Endodermal cell (in vitro differentiated cells): ENCODE measurements around the gene TESK1. TPM values are rescaled to one million over a fixed set of nuclear protein-coding genes. Genes with fewer than 3 reads are reported as not detected.

Source experiments
- DNase-seq: peaks from one replicate; pipeline ENCODE4 v3.0.0-alpha.2; 2017
- H3K27ac ChIP-seq: 2 replicates; pipeline ENCODE4 v1.5.1; 2013; ENCODE audit warnings: mild to moderate bottlenecking, low read depth, low read length, moderate library complexity
- H3K27me3 ChIP-seq: 2 replicates; pipeline ENCODE4 v1.6.1; 2013; ENCODE audit warnings: mild to moderate bottlenecking, low read length, moderate library complexity; ENCODE audit not compliant: insufficient read depth, control insufficient read depth, poor library complexity, severe bottlenecking
- H3K36me3 ChIP-seq: 2 replicates; pipeline ENCODE4 v1.7.0; 2013; ENCODE audit warnings: mild to moderate bottlenecking, low read length, moderate library complexity; ENCODE audit not compliant: control insufficient read depth, insufficient read depth
- H3K4me1 ChIP-seq: one replicate; pipeline ENCODE4 v1.7.0; 2013; ENCODE audit warnings: low read length; ENCODE audit not compliant: control insufficient read depth, insufficient read depth
- H3K4me3 ChIP-seq: 2 replicates; pipeline ENCODE4 v1.5.1; 2013; ENCODE audit warnings: mild to moderate bottlenecking, low read length, moderate library complexity
- H3K9ac ChIP-seq: 2 replicates; pipeline ENCODE4 v1.6.1; 2013; ENCODE audit warnings: mild to moderate bottlenecking, low read length, moderate library complexity; ENCODE audit not compliant: poor library complexity, severe bottlenecking; ENCODE audit errors: extremely low read depth
- H3K9me3 ChIP-seq: 2 replicates; pipeline ENCODE4 v1.6.1; 2013; ENCODE audit warnings: mild to moderate bottlenecking, low read length, moderate library complexity; ENCODE audit not compliant: control insufficient read depth
- H3K27ac Mint-ChIP-seq: 2 replicates; pipeline ENCODE4 v1.8.0; 2020; ENCODE audit warnings: mixed read lengths
- H3K27me3 Mint-ChIP-seq: 2 replicates; pipeline ENCODE4 v1.8.0; 2021; ENCODE audit warnings: mild to moderate bottlenecking, mixed read lengths; ENCODE audit not compliant: insufficient read depth
- H3K36me3 Mint-ChIP-seq: 2 replicates; pipeline ENCODE4 v1.8.0; 2020; ENCODE audit warnings: low read depth, mixed read lengths
- H3K4me1 Mint-ChIP-seq: 2 replicates; pipeline ENCODE4 v1.8.0; 2020; ENCODE audit warnings: mixed read lengths
- H3K4me3 Mint-ChIP-seq: 2 replicates; pipeline ENCODE4 v1.8.0; 2020; ENCODE audit warnings: mild to moderate bottlenecking, moderate library complexity, mixed read lengths
- H3K9me3 Mint-ChIP-seq: 2 replicates; pipeline ENCODE4 v1.8.0; 2020; ENCODE audit warnings: mild to moderate bottlenecking, mixed read lengths
- WGBS, 2 experiments: methylation state at CpG; one replicate each; pipeline versions ENCODE4 v1.1.5 to v1.1.7; 2013; ENCODE audit warnings: missing lambda C conversion rate in 2 of 2, mixed read lengths in 1 of 2; ENCODE audit not compliant: insufficient coverage in 1 of 2, insufficient read length in 1 of 2; 5-methylcytosine and 5-hydroxymethylcytosine counted together
- total RNA-seq, 2 donors: library from RNA; stranded (reverse); fragmentation: NEBNext Ultra II Directional in 1 of 2; extraction: Animal tissue kit (Norgen Biotek cat#: 25700) in 1 of 2; gene quantifications; 2 replicates in 1 of 2; 3 replicates in 1 of 2; pipeline ENCODE4 v1.2.1, GENCODE V29; 2021
- TF ChIP-seq, protein P1 (sequence below): fragments of 200-600 bp; sonication (generic); conservative IDR thresholded peaks from 2 replicates; pipeline ENCODE4 v1.5.0; 2021; ENCODE audit warnings: antibody characterized with exemption, mild to moderate bottlenecking

Gene TESK1
- total RNA-seq, 2 donors from 2014 or later = 30.7 to 35.2 TPM

DNA sequence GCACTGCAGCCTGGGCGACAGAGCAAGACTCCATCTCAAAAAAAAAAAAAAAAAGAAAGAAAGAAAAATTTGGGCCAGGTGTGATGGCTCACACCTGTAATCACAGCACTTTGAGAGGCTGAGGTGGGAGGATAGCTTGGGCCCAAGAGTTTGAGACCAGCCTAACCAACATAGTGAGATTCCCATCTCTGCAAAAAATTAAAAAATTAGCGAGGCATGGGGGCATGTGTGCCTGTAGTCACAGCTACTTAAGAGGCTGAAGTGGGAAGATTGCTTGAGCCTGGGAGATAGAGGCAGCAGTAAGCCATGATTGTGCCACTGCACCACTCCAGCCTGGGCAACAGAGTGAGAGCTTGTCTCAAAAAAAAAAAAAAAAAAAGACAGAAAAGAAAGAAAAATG lies 48.5 kb downstream of the TESK1 start:
- H3K36me3 Mint-ChIP-seq = no peaks in the 10 kb centered on the region
- H3K27ac Mint-ChIP-seq = no peak overlapping the region
- peaks cover 3% of the 10 kb centered on the region for H3K4me1 Mint-ChIP-seq
- DNase-seq = no peak
- Histone ChIP-seq H3K27ac (no peak overlapping the region), H3K4me1 (no peaks in the 10 kb centered on the region), H3K9me3 (no peaks in the 10 kb centered on the region), H3K4me3 (no peak overlapping the region), H3K27me3 (no peaks in the 10 kb centered on the region), H3K36me3 (no peaks in the 10 kb centered on the region), H3K9ac (no peak overlapping the region)
- TF ChIP-seq, protein P1, sequence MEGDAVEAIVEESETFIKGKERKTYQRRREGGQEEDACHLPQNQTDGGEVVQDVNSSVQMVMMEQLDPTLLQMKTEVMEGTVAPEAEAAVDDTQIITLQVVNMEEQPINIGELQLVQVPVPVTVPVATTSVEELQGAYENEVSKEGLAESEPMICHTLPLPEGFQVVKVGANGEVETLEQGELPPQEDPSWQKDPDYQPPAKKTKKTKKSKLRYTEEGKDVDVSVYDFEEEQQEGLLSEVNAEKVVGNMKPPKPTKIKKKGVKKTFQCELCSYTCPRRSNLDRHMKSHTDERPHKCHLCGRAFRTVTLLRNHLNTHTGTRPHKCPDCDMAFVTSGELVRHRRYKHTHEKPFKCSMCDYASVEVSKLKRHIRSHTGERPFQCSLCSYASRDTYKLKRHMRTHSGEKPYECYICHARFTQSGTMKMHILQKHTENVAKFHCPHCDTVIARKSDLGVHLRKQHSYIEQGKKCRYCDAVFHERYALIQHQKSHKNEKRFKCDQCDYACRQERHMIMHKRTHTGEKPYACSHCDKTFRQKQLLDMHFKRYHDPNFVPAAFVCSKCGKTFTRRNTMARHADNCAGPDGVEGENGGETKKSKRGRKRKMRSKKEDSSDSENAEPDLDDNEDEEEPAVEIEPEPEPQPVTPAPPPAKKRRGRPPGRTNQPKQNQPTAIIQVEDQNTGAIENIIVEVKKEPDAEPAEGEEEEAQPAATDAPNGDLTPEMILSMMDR = no peak
- no peaks in the 10 kb centered on the region for H3K9me3 Mint-ChIP-seq
- 67 to 98% methylated on average over 1 to 2 of the region's 2 CpGs for WGBS, 2 experiments
- no peak overlapping the region for H3K4me3 Mint-ChIP-seq
- peaks cover 15% of the 10 kb centered on the region for H3K27me3 Mint-ChIP-seq

DNA sequence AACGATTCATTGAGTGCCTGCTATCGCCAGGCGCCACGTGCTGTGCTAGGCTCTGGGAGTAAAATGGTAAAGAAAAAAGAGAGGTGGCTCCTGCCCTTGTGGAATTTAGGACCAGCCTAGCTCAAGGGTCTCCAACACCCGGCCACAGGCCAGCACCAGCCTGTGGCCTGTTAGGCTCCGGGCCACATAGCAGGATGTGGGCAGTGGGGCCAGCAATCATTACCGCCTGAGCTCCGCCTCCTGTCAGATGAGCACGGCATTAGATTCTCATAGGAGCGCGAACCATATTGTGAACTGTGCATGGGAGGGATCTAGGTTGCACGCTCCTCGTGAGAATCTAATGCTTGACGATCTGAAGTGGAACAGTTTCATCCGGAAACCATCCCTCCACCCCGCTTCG lies 51.3 kb downstream of the TESK1 start:
- Mint-ChIP-seq H3K9me3 (no peaks in the 10 kb centered on the region), H3K27ac (no peak overlapping the region)

DNA sequence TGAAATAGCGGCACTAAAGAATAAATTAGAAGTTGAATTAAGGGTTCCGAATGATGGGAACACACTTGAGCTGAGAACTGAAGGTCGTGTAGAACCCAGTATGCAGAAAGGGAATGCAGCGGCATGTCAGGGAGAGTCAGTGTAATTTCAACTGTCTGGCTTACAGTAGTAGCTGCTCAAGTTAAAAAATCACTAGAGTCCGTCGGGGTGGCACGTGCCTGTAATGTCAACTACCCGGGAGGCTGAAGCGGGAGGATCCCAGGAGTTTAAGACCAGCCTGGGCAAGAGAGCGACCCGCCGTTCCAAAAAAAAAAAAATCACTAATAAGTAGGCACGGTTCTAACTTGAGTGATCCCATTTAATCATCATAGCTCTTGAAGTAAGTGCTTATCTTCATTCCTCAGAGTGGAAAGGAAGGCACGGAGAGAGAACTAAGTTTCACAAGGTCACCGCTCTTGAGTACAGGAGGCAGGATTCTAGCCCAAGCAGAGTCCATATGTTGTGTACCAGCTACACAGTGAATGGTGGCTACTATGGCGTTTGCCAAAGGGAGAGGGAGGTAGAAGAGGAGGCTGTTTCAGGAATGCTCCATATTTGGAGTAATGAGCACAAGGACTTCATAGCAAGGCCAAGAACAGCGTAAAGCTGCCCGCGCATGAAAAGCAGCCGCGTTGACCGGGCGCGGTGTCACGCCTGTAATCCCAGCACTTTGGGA lies 51.9 kb downstream of the TESK1 start:
- no peak for DNase-seq
- Mint-ChIP-seq H3K4me3 (peak overlapping the region; percentile 76), H3K36me3 (peaks cover 18% of the 10 kb centered on the region), H3K4me1 (peaks cover 9% of the 10 kb centered on the region), H3K9me3 (no peaks in the 10 kb centered on the region), H3K27ac (peak overlapping the region; percentile 99), H3K27me3 (peaks cover 12% of the 10 kb centered on the region)
- H3K9ac ChIP-seq = peak overlapping the region; percentile 95
- 57 to 63% methylated on average over 20 to 25 of the region's 25 CpGs for WGBS, 2 experiments
- peaks cover 13% of the 10 kb centered on the region for H3K36me3 ChIP-seq
- no peaks in the 10 kb centered on the region for H3K27me3 ChIP-seq
- H3K4me3 ChIP-seq = peak overlapping the region; percentile 83
- no peaks in the 10 kb centered on the region for H3K4me1 ChIP-seq
- TF ChIP-seq, protein P1 = no peak
- no peaks in the 10 kb centered on the region for H3K9me3 ChIP-seq
- peak overlapping the region; percentile 98 for H3K27ac ChIP-seq

More for the DNA sequence above, 51.3 kb downstream of the TESK1 start:
- H3K4me1 Mint-ChIP-seq = peaks cover 9% of the 10 kb centered on the region
- no peaks in the 10 kb centered on the region for H3K4me1 ChIP-seq
- H3K9ac ChIP-seq = no peak overlapping the region
- no peaks in the 10 kb centered on the region for H3K9me3 ChIP-seq
- no peak overlapping the region for H3K4me3 ChIP-seq
- H3K36me3 Mint-ChIP-seq = peaks cover 14% of the 10 kb centered on the region
- peaks cover 7% of the 10 kb centered on the region for H3K36me3 ChIP-seq
- H3K27me3 ChIP-seq = no peaks in the 10 kb centered on the region
- H3K27ac ChIP-seq = no peak overlapping the region
- H3K27me3 Mint-ChIP-seq = peaks cover 12% of the 10 kb centered on the region
- no peak for DNase-seq
- peak overlapping the region; percentile 76 for H3K4me3 Mint-ChIP-seq
- 88 to 92% methylated on average over 9 to 17 of the region's 17 CpGs for WGBS, 2 experiments
- TF ChIP-seq, protein P1 = no peak
